Lower leg skin (tissue), 4 donors: Measurements from ENCODE around the gene KLF7. TPM values are rescaled to one million over a fixed set of nuclear protein-coding genes. Genes with fewer than 3 reads are reported as not detected.

Source experiments
- DNase-seq, 2 donors: peaks; one replicate each; pipeline ENCODE4 v3.0.0-alpha.2; 2019; ENCODE audit warnings: low spot score in 2 of 2
- H3K4me3 ChIP-seq: fragments of 200-600 bp; sonication (generic); 2 replicates; pipeline ENCODE4 v1.5.1; 2017; ENCODE audit warnings: mild to moderate bottlenecking, low read depth; ENCODE audit not compliant: poor library complexity, severe bottlenecking
- POLR2A ChIP-seq, 2 donors: fragments of 450-650 bp; IDR thresholded peaks; one replicate each; pipeline ENCODE4 v1.6.1; 2016 to 2017; ENCODE audit warnings: antibody characterized with exemption in 2 of 2, mild to moderate bottlenecking in 1 of 2, moderate library complexity in 1 of 2
- WGBS, 2 donors: methylation state at CpG; one replicate each; pipeline ENCODE4 v1.1.5; 2018; 5-methylcytosine and 5-hydroxymethylcytosine counted together
- intact Hi-C: fragments of 100-400 bp; cut with DNase I; formaldehyde crosslinking; loops from one replicate; pipeline ENCODE4 v1.15.0; 2023; ENCODE audit warnings: low total_unique reads
- total RNA-seq, 4 donors: library from RNA; depleted of rRNA; stranded (reverse); fragments of >200 nt; gene quantifications; one replicate each; pipeline ENCODE4 v1.1.0, GENCODE V29; 2016
- TF ChIP-seq, protein P1 (sequence below), 3 donors: fragments of 450-650 bp; IDR thresholded peaks; one replicate each; pipeline ENCODE4 v1.5.1; 2016; ENCODE audit warnings: antibody characterized with exemption in 3 of 3, mild to moderate bottlenecking in 3 of 3, moderate library complexity in 2 of 3

KLF7 gene
- total RNA-seq, 4 donors from 2014 or later: 10.7 to 26.4 (median 13.5) TPM

DNA sequence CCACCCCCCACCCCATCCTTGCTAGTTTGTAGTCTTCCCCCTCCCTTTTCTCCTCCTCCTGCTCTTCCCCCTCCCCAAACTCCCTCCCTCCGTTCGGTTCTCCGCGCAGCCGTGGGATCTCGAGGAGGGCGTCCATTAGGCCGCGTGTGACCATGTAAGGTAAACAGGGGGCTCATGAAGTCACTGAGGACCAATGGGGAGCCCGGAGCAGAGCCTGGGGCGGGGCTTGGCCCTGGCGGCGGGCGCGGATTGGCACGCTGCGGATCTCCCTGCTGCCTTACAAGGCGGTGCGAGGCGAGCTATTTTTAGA, 246 bp upstream of the KLF7 start:
- DNase-seq: peak; percentile 99 to 100
- 0 to 2% methylated on average over 9 to 17 of the region's 20 CpGs for WGBS, 2 donors
- H3K4me3 ChIP-seq: no peak overlapping the region
- intact Hi-C loops: no loop called here
- TF ChIP-seq POLR2A (IDR thresholded peaks at IDR 0.05): no peak
- TF ChIP-seq, protein P1, sequence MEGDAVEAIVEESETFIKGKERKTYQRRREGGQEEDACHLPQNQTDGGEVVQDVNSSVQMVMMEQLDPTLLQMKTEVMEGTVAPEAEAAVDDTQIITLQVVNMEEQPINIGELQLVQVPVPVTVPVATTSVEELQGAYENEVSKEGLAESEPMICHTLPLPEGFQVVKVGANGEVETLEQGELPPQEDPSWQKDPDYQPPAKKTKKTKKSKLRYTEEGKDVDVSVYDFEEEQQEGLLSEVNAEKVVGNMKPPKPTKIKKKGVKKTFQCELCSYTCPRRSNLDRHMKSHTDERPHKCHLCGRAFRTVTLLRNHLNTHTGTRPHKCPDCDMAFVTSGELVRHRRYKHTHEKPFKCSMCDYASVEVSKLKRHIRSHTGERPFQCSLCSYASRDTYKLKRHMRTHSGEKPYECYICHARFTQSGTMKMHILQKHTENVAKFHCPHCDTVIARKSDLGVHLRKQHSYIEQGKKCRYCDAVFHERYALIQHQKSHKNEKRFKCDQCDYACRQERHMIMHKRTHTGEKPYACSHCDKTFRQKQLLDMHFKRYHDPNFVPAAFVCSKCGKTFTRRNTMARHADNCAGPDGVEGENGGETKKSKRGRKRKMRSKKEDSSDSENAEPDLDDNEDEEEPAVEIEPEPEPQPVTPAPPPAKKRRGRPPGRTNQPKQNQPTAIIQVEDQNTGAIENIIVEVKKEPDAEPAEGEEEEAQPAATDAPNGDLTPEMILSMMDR (IDR thresholded peaks at IDR 0.05): no peak

DNA sequence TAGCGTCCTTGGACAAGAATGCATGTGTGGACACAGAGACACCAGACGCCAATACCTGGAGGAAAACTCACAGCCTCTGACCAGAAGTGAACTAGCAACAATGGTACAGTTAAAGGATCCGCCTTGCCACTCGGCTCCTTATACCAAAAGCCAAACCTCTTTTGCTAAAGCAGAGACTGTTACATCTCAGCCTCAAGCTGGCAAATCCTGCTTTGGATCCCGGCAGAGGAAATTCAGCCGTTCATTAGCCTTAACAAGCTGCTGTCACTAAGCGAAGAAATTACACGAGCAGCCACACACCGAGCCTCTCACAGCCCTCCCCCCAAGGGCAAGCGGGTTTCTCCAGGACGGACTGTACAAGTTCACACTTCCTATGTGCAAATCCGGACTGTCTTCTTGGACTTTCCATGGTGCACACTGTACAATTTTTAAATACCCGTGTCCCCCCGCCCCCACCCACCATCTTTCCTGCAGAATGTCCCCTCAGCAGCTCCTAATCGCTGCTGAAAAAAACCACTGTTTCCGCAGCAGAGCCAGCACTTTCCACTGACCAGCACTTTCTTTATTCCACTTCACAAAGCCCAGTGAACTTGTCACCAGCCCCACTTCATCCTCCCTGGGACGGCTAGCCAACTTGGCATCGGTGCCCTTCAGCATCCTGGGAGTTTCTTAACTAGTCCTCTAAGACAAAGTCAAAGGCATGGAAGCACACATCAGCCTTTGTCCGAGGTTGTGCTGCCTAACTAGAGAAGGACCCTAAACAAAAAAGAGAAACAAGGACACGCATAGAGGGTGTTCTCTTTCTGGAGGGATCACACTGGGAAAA, 1.5 kb downstream of the KLF7 start:
- intact Hi-C loops: no loop called here
- WGBS, 2 donors: 0 to 1% methylated on average over 20 of the region's 20 CpGs
- peak overlapping the region; percentile 61 for H3K4me3 ChIP-seq
- peak; percentile 77 to 93 for DNase-seq
- TF ChIP-seq, protein P1 (IDR thresholded peaks at IDR 0.05): no peak
- no peak for TF ChIP-seq POLR2A (IDR thresholded peaks at IDR 0.05)

DNA sequence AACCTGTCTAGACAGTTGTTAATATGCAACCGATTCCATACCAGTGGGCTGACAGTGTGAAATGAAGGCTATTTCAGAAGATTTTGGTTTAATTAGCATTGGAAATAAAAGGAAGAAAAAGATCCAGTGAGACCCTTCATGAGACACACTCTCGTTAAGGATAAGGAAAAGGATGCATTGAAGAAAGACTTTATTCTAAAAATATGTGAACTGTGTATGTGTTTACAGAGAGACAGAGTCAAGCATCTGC, 2.1 kb downstream of the KLF7 start:
- TF ChIP-seq, protein P1 (IDR thresholded peaks at IDR 0.05): no peak
- no peak for TF ChIP-seq POLR2A (IDR thresholded peaks at IDR 0.05)
- no peak for DNase-seq
- intact Hi-C loops: no loop called here
- H3K4me3 ChIP-seq: peak overlapping the region; percentile 61
- 1 to 2% methylated on average over 2 of the region's 2 CpGs for WGBS, 2 donors

DNA sequence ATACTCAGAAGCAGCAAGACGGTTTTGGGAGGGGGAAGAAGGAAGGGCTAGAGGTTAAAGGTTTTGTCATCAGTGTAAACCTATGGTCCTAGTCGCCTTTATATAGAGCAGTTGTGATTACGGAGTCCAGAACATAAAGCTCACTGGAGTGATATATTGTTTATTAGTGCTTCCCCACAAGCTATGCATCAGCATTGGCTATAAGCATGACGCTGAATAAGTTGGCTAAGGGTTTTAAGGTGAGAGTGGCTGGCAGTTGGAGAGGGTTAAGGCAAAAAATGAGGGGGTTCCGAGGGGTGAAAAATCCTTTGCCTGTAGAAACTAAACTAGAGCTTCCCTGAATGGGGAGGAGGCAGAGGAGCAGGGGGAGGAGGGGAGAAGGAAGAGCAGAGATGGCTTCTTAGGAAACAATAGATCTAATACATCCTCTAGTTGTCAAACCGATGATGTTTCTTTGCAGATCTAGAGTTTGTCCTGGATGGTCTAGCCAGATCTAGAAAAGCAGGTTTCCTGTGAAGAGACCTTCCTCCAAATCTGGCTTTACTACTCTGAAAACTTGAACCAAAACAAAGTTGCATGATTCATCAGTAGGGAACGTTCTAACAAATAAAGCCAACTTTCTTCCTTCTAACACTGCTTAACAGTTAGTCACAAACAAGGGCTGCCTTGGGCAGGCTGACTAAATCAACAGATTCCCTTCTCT, 2.5 kb downstream of the KLF7 start:
- 26 to 28% methylated on average over 7 of the region's 7 CpGs for WGBS, 2 donors
- H3K4me3 ChIP-seq: no peak overlapping the region
- intact Hi-C loops: no loop called here
- TF ChIP-seq, protein P1 (IDR thresholded peaks at IDR 0.05): peak in 1 of 3 donors; percentile 95
- no peak for TF ChIP-seq POLR2A (IDR thresholded peaks at IDR 0.05)
- DNase-seq: peak in 1 of 2 donors; percentile 65

DNA sequence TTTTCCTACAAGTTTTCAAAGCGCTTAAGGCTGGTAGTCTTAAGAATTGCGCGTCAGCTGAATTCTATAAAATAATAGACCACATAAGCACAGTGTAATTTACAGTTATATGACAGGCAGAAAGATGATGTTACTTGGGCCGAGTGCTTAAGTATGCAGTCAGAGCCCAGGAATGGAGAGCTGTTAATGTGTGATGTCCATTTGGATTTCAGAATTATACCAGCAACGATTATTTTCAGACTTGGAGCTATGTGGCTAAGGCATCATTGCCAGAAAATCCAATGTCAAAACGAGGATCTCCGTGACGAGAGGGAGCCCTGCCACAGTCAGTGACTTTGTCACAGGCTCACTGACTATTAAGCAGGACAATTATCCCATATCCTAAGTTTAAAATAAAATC, 3.4 kb downstream of the KLF7 start:
- intact Hi-C loops: no loop called here
- 59 to 65% methylated on average over 8 of the region's 8 CpGs for WGBS, 2 donors
- DNase-seq: no peak
- TF ChIP-seq, protein P1 (IDR thresholded peaks at IDR 0.05): no peak
- TF ChIP-seq POLR2A (IDR thresholded peaks at IDR 0.05): no peak
- H3K4me3 ChIP-seq: no peak overlapping the region
